Mesenteric fat pad (tissue), 1 donor: ENCODE results near the gene RAET1G. TPM values are rescaled to one million over a fixed set of nuclear protein-coding genes. Genes with fewer than 3 reads are reported as not detected.
"Not testable (repeated sequence)": the region's sequence is repeated elsewhere in the genome, so short reads cannot be mapped to it uniquely, and the experiment has no call there.

ENCODE experiments used
- DNase-seq: peaks from one replicate; pipeline ENCODE4 v3.0.0-alpha.2; 2020; ENCODE audit warnings: low spot score
- long read RNA-seq: library from polyadenylated mRNA; unstranded; transcript quantifications from one replicate; pipeline ENCODE4 v2.0.0, GENCODE V29; 2020
- total RNA-seq: library from RNA; stranded (reverse); fragmentation: NEBNext Ultra II Directional; extraction: Animal tissue kit (Norgen Biotek cat#: 25700); gene quantifications from one replicate; pipeline ENCODE4 v1.2.1, GENCODE V29; 2021
- donor health status: DM: yes; HTN: yes; CAD: no.

Gene RAET1G
- 0.51 TPM for total RNA-seq
- long read RNA-seq = 0 reads

- peak; percentile 96 for DNase-seq
Measured at GRCh38 chr6:149922642-149923326, at the start of gene RAET1G. TSS of gene RAET1G (minus strand) at chr6:149923121. CDS start at chr6:149923010, 111 bp downstream.

GRCh38 chr6:149969635-149970034, 46.7 kb upstream of the RAET1G start:
- no peak for DNase-seq

- not testable (repeated sequence) for DNase-seq
Measured at GRCh38 chr6:149968909-149969308, 46.0 kb upstream of the RAET1G start.

GRCh38 chr6:149967999-149968398, 45.1 kb upstream of the RAET1G start:
- DNase-seq = not testable (repeated sequence)

GRCh38 chr6:149967591-149967990, 44.7 kb upstream of the RAET1G start:
- DNase-seq = no peak

GRCh38 chr6:149966319-149966718, 43.4 kb upstream of the RAET1G start:
- not testable (repeated sequence) for DNase-seq

- DNase-seq = no peak
Measured at GRCh38 chr6:149965194-149966020, 42.5 kb upstream of the RAET1G start.

GRCh38 chr6:149964308-149965193, 41.6 kb upstream of the RAET1G start:
- no peak for DNase-seq

- peak; percentile 94 for DNase-seq
Measured at GRCh38 chr6:149963462-149964307, 40.8 kb upstream of the RAET1G start, which contains the start of gene ULBP1. TSS of gene ULBP1 (plus strand) at chr6:149963943. CDS start at chr6:149964050, 107 bp downstream.

GRCh38 chr6:149963212-149963461, 40.2 kb upstream of the RAET1G start:
- no peak for DNase-seq

- peak; percentile 79 for DNase-seq
Measured at GRCh38 chr6:149962461-149963211, 39.7 kb upstream of the RAET1G start.

GRCh38 chr6:149961728-149962425, 39.0 kb upstream of the RAET1G start:
- DNase-seq = peak; percentile 39

GRCh38 chr6:149960488-149960887, 37.6 kb upstream of the RAET1G start:
- no peak for DNase-seq

- not testable (repeated sequence) for DNase-seq
Measured at GRCh38 chr6:149959806-149960205, 36.9 kb upstream of the RAET1G start.

GRCh38 chr6:149958124-149958523, 35.2 kb upstream of the RAET1G start:
- not testable (repeated sequence) for DNase-seq

GRCh38 chr6:149955654-149956317, 32.9 kb upstream of the RAET1G start:
- peak; percentile 11 for DNase-seq

- DNase-seq = peak; percentile 16
Measured at GRCh38 chr6:149954984-149955653, 32.2 kb upstream of the RAET1G start.
